ENCODE measurements around the gene GCNT2.

GCNT2 gene

GRCh38 chr6:10521104-10521808, at the start of gene GCNT2:
GCNT2 (plus strand) TSS chr6:10521351; CDS start chr6:10528912, 7,561 bp downstream.
- TF ChIP-seq TEAD4 (IDR thresholded peaks at IDR 0.05), result peak; percentile 92
- peak; percentile 40; the same call in 1 of the 2 replicates for TF ChIP-seq TAF1 (IDR thresholded peaks at IDR 0.05; ENCODE audit: low read depth)
- TF ChIP-seq CREB1 (IDR thresholded peaks at IDR 0.05; ENCODE audit: low read depth), result no peak
- TF ChIP-seq EP300 (IDR thresholded peaks at IDR 0.05; ENCODE audit: borderline replicate concordance), result peak; percentile 87; the same call in 1 of the 2 replicates
- peak; percentile 79 for TF ChIP-seq FOXM1 (IDR thresholded peaks at IDR 0.05; ENCODE audit: borderline replicate concordance, low read depth)
- peak; percentile 88 for TF ChIP-seq TCF12 (IDR thresholded peaks at IDR 0.05; ENCODE audit: low read depth)
- TF ChIP-seq REST (IDR thresholded peaks at IDR 0.05; ENCODE audit: low read depth), result no peak
- TF ChIP-seq USF1 (IDR thresholded peaks at IDR 0.05), result peak; percentile 20; the same call in 1 of the 2 replicates
- TF ChIP-seq CEBPB (IDR thresholded peaks at IDR 0.05), result no peak; the same call in 1 of the 2 replicates
- peak; percentile 29; the same call in 1 of the 2 replicates for TF ChIP-seq EGR1 (IDR thresholded peaks at IDR 0.05)
- no peak for TF ChIP-seq NFIC (IDR thresholded peaks at IDR 0.05)
- peak; percentile 15; the same call in 1 of the 2 replicates for TF ChIP-seq YY1 (IDR thresholded peaks at IDR 0.05; ENCODE audit: low read depth)
- no peak for TF ChIP-seq RAD21 (IDR thresholded peaks at IDR 0.05; ENCODE audit: low read depth)

DNA sequence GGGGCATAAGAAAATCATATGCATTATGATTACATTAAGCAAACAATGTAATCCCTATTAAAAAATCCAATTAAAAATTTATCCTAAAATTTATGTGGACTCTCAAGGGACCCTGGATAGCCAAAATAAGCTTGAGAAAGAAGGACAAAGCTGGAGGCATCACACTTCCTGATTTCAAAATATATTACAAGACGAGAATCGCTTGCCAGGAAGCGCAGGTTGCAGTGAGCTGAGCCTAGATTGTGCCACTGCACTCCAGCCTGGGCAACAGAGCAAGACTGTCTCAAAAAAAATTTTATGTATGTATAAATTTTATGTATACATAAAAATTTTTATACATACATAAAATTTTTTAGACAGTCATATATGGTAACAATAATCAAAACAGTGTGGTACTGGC, 48.5 kb upstream of the GCNT2 start:
- no peak for TF ChIP-seq NFIC (IDR thresholded peaks at IDR 0.05)
- TF ChIP-seq REST (IDR thresholded peaks at IDR 0.05; ENCODE audit: low read depth), result no peak
- no peak for TF ChIP-seq EP300 (IDR thresholded peaks at IDR 0.05; ENCODE audit: borderline replicate concordance)
- no peak for TF ChIP-seq TEAD4 (IDR thresholded peaks at IDR 0.05)
- no peak for TF ChIP-seq TCF12 (IDR thresholded peaks at IDR 0.05; ENCODE audit: low read depth)
- TF ChIP-seq FOXM1 (IDR thresholded peaks at IDR 0.05; ENCODE audit: borderline replicate concordance, low read depth), result no peak
- TF ChIP-seq CREB1 (IDR thresholded peaks at IDR 0.05; ENCODE audit: low read depth), result no peak
- TF ChIP-seq YY1 (IDR thresholded peaks at IDR 0.05; ENCODE audit: low read depth), result no peak
- TF ChIP-seq, protein P1, sequence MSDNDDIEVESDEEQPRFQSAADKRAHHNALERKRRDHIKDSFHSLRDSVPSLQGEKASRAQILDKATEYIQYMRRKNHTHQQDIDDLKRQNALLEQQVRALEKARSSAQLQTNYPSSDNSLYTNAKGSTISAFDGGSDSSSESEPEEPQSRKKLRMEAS (IDR thresholded peaks at IDR 0.05), result no peak
- TF ChIP-seq ZBTB7A (IDR thresholded peaks at IDR 0.05; ENCODE audit: low read depth), result no peak
- TF ChIP-seq EGR1 (IDR thresholded peaks at IDR 0.05), result no peak
- no peak for TF ChIP-seq CEBPB (IDR thresholded peaks at IDR 0.05)
- TF ChIP-seq TAF1 (IDR thresholded peaks at IDR 0.05; ENCODE audit: low read depth), result no peak
- no peak for TF ChIP-seq USF1 (IDR thresholded peaks at IDR 0.05)

- TF ChIP-seq REST (IDR thresholded peaks at IDR 0.05; ENCODE audit: low read depth) (no peak), CREB1 (IDR thresholded peaks at IDR 0.05; ENCODE audit: low read depth) (no peak), FOXM1 (IDR thresholded peaks at IDR 0.05; ENCODE audit: borderline replicate concordance, low read depth) (no peak), NFIC (IDR thresholded peaks at IDR 0.05) (no peak), EP300 (IDR thresholded peaks at IDR 0.05; ENCODE audit: borderline replicate concordance) (no peak), RAD21 (IDR thresholded peaks at IDR 0.05; ENCODE audit: low read depth) (peak; percentile 85)
Observed at GRCh38 chr6:10478187-10479040, 42.7 kb upstream of the GCNT2 start.
